Transverse colon (tissue), 4 donors: ENCODE data around the gene RLN3.

Experiments used
- EP300 ChIP-seq: sonication (generic); formaldehyde crosslinking; IDR thresholded peaks from one replicate; pipeline ENCODE4 v1.6.1; 2017; ENCODE audit warnings: antibody characterized with exemption, low read depth
- POLR2A ChIP-seq: fragments of 450-650 bp; IDR thresholded peaks from one replicate; pipeline ENCODE4 v1.6.1; 2016; ENCODE audit warnings: antibody characterized with exemption, mild to moderate bottlenecking, moderate library complexity
- POLR2AphosphoS5 ChIP-seq, 3 donors: sonication (generic); formaldehyde crosslinking; IDR thresholded peaks; one replicate each; pipeline ENCODE4 v1.6.1; 2016; ENCODE audit warnings: antibody characterized with exemption in 3 of 3
- TF ChIP-seq, protein P1 (sequence below), 5 experiments: fragments of 200-600 bp in 3 of 5; fragments of 450-650 bp in 2 of 5; sonication (generic) in 3 of 5; IDR thresholded peaks; 1 replicate in 2 of 5; 2 replicates in 3 of 5; pipeline ENCODE4 v1.5.1; 2016 to 2017; ENCODE audit warnings: antibody characterized with exemption in 5 of 5, inconsistent platforms in 3 of 5, mild to moderate bottlenecking in 2 of 5, moderate library complexity in 1 of 5

DNA sequence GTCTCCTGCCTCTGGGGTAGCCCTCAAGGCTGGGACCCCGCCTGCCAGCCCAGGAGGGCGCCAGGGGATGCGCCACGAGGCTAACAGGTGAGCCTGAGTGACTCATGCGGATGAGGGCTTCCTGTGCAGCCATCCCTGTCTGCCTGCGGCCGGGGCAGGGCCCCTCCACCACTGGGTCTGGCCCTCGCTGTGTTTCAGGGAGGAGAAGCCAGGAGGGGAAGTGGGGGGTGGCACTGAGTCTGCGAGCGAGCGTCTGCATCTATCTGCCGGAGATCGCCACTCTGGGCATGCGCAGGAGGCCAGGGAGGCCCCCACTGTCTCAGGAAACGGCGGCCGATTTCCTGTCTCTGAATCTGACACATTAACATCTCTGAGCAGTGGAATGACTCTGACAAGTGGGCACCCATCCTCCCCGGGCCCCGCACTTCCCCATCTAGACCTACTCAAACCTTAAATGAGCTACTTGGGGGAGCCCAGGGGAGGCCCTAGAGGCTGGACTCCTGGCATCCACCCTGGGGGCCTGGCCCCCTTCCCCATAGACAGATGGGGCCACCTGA is 41.5 kb upstream of the RLN3 start:
- peak in 1 of 3 donors; percentile 39 for TF ChIP-seq POLR2AphosphoS5 (IDR thresholded peaks at IDR 0.05)
- TF ChIP-seq POLR2A = peak; percentile 28
- TF ChIP-seq, protein P1, sequence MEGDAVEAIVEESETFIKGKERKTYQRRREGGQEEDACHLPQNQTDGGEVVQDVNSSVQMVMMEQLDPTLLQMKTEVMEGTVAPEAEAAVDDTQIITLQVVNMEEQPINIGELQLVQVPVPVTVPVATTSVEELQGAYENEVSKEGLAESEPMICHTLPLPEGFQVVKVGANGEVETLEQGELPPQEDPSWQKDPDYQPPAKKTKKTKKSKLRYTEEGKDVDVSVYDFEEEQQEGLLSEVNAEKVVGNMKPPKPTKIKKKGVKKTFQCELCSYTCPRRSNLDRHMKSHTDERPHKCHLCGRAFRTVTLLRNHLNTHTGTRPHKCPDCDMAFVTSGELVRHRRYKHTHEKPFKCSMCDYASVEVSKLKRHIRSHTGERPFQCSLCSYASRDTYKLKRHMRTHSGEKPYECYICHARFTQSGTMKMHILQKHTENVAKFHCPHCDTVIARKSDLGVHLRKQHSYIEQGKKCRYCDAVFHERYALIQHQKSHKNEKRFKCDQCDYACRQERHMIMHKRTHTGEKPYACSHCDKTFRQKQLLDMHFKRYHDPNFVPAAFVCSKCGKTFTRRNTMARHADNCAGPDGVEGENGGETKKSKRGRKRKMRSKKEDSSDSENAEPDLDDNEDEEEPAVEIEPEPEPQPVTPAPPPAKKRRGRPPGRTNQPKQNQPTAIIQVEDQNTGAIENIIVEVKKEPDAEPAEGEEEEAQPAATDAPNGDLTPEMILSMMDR (IDR thresholded peaks at IDR 0.05) = no peak
- TF ChIP-seq EP300 = no peak
